WTC11 (cell line): ENCODE data around the gene ILF3. TPM values are rescaled to one million over a fixed set of nuclear protein-coding genes. Genes with fewer than 3 reads are reported as not detected.

ENCODE experiments used
- ATAC-seq: fragments of 200-7000 bp; cut with Tn5 transposase; 2 replicates; pipeline ENCODE4 v1.10.0; 2021; ENCODE audit warnings: mild to moderate bottlenecking, moderate library complexity
- CTCF ChIA-PET: fragments of 300-600 bp; sonication (Branson Sonifier 250); formaldehyde crosslinking; loops from one replicate; lab custom pipeline; 2021; ENCODE audit warnings: antibody characterized with exemption; lab: Charles Lee
- POLR2A ChIA-PET: fragments of 350-600 bp; sonication (Branson Sonifier 250); formaldehyde crosslinking; loops from one replicate; lab custom pipeline; 2021; ENCODE audit warnings: antibody characterized with exemption; lab: Charles Lee
- DNase-seq: peaks from one replicate; pipeline ENCODE4 v3.0.0; 2021; ENCODE audit warnings: low spot score
- H3K27ac Mint-ChIP-seq: 2 replicates; pipeline ENCODE4 v1.8.0; 2021; ENCODE audit warnings: mixed read lengths
- H3K27me3 Mint-ChIP-seq: 2 replicates; pipeline ENCODE4 v1.8.0; 2021; ENCODE audit warnings: low read depth, mild to moderate bottlenecking, moderate library complexity, mixed read lengths
- H3K36me3 Mint-ChIP-seq: 2 replicates; pipeline ENCODE4 v1.8.0; 2021; ENCODE audit warnings: mixed read lengths
- H3K4me1 Mint-ChIP-seq: 2 replicates; pipeline ENCODE4 v1.8.0; 2022; ENCODE audit warnings: mixed read lengths
- H3K4me3 Mint-ChIP-seq: 2 replicates; pipeline ENCODE4 v1.8.0; 2021; ENCODE audit warnings: mild to moderate bottlenecking, moderate library complexity, mixed read lengths
- H3K9me3 Mint-ChIP-seq: 2 replicates; pipeline ENCODE4 v1.8.0; 2021; ENCODE audit warnings: mixed read lengths
- ELF4 ChIP-seq: sonication (generic); formaldehyde crosslinking; IDR thresholded peaks from 2 replicates; pipeline ENCODE4 v1.8.1; 2022; ENCODE audit warnings: low read depth, mild to moderate bottlenecking, moderate library complexity, missing genetic modification reagents
- HMGA2 ChIP-seq: fragments of 250-450 bp; sonication (Bioruptor Pico); IDR thresholded peaks from 2 replicates; pipeline ENCODE4 v1.4.0; 2021; ENCODE audit warnings: mild to moderate bottlenecking, moderate library complexity
- JUN ChIP-seq: sonication (generic); formaldehyde crosslinking; IDR thresholded peaks from 2 replicates; pipeline ENCODE4 v1.8.0; 2023; ENCODE audit warnings: mild to moderate bottlenecking, missing genetic modification reagents
- KAT7 ChIP-seq: sonication (generic); formaldehyde crosslinking; IDR thresholded peaks from 2 replicates; pipeline ENCODE4 v1.8.1; 2023; ENCODE audit warnings: missing genetic modification reagents, mild to moderate bottlenecking, borderline replicate concordance
- NFYB ChIP-seq: sonication (generic); formaldehyde crosslinking; conservative IDR thresholded peaks from 2 replicates; pipeline ENCODE4 v1.8.0; 2022; ENCODE audit warnings: low read depth, missing genetic modification reagents
- SP1 ChIP-seq: sonication (generic); formaldehyde crosslinking; conservative IDR thresholded peaks from 2 replicates; pipeline ENCODE4 v1.8.1; 2022; ENCODE audit warnings: missing genetic modification reagents
- ZNF138 ChIP-seq: sonication (generic); formaldehyde crosslinking; conservative IDR thresholded peaks from 2 replicates; pipeline ENCODE4 v1.8.1; 2022; ENCODE audit warnings: mild to moderate bottlenecking, moderate library complexity, missing genetic modification reagents
- total RNA-seq: library from RNA; stranded (reverse); gene quantifications from 3 replicates; pipeline ENCODE4 v1.2.3, GENCODE V29; 2021
- TF ChIP-seq, protein P1 (sequence below): sonication (generic); formaldehyde crosslinking; IDR thresholded peaks from 2 replicates; pipeline ENCODE4 v1.8.0; 2023; ENCODE audit warnings: mild to moderate bottlenecking, missing genetic modification reagents
- TF ChIP-seq, protein P2 (sequence below): fragments of 250-450 bp; sonication (Bioruptor Pico); conservative IDR thresholded peaks from 2 replicates; pipeline ENCODE4 v1.9.0; 2021; ENCODE audit warnings: mild to moderate bottlenecking
- TF ChIP-seq, protein P3 (sequence below): sonication (generic); formaldehyde crosslinking; IDR thresholded peaks from 2 replicates; pipeline ENCODE4 v1.8.0; 2023; ENCODE audit warnings: missing genetic modification reagents
- TF ChIP-seq, protein P4 (sequence below): sonication (generic); formaldehyde crosslinking; IDR thresholded peaks from 2 replicates; pipeline ENCODE4 v1.8.0; 2023; ENCODE audit warnings: missing genetic modification reagents, mild to moderate bottlenecking, borderline replicate concordance
- TF ChIP-seq, protein P5 (sequence below): sonication (generic); formaldehyde crosslinking; IDR thresholded peaks from 2 replicates; pipeline ENCODE4 v1.8.1; 2023; ENCODE audit warnings: mild to moderate bottlenecking, missing genetic modification reagents, moderate library complexity
- TF ChIP-seq, protein P6 (sequence below): sonication (generic); formaldehyde crosslinking; IDR thresholded peaks from 2 replicates; pipeline ENCODE4 v1.8.1; 2022; ENCODE audit warnings: missing genetic modification reagents, borderline replicate concordance
- TF ChIP-seq, protein P7 (sequence below): fragments of 200-600 bp; IDR thresholded peaks from 2 replicates; pipeline ENCODE4 v1.8.0; 2022; ENCODE audit warnings: antibody characterized with exemption

The ILF3 gene
- total RNA-seq, 1 experiment from 2014 or later, result 659 TPM

DNA sequence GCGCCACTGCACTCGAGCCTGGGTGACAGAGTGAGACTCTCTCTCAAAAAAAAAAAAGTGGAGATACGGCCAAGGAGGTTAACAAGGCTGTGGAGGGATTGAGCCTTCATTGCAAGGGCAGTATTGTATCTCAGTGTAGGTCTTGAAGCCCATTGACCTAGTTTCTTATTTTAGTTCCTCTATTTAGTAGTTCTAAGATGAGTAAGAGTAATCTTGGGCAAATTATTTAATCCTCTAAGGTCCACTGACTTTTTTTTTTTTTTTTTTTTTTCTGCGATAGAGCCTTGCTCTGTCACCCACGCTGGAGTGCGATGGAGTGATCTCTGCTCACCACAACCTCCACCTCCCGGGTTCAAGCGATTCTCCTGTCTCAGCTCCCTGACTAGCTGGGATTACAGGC, 14.3 kb upstream of the ILF3 start:
- Mint-ChIP-seq H3K9me3 (no peaks in the 10 kb centered on the region), H3K27ac (no peak overlapping the region), H3K36me3 (peaks cover 50% of the 10 kb centered on the region), H3K4me1 (peaks cover 40% of the 10 kb centered on the region), H3K4me3 (no peak overlapping the region), H3K27me3 (no peaks in the 10 kb centered on the region)
- CTCF ChIA-PET, result interaction anchor here (1.4 kb wide), 1 partner anchor 59 kb away, joined by 4 read pairs; no protein-coding TSS in a partner anchor
- POLR2A ChIA-PET, result no interaction called here
- no peak for ATAC-seq
- TF ChIP-seq ZNF138 (CRISPR knock-in tag) (no peak), HMGA2 (no peak), SP1 (CRISPR knock-in tag) (no peak), JUN (no peak), KAT7 (CRISPR knock-in tag) (no peak)
- TF ChIP-seq, protein P1, sequence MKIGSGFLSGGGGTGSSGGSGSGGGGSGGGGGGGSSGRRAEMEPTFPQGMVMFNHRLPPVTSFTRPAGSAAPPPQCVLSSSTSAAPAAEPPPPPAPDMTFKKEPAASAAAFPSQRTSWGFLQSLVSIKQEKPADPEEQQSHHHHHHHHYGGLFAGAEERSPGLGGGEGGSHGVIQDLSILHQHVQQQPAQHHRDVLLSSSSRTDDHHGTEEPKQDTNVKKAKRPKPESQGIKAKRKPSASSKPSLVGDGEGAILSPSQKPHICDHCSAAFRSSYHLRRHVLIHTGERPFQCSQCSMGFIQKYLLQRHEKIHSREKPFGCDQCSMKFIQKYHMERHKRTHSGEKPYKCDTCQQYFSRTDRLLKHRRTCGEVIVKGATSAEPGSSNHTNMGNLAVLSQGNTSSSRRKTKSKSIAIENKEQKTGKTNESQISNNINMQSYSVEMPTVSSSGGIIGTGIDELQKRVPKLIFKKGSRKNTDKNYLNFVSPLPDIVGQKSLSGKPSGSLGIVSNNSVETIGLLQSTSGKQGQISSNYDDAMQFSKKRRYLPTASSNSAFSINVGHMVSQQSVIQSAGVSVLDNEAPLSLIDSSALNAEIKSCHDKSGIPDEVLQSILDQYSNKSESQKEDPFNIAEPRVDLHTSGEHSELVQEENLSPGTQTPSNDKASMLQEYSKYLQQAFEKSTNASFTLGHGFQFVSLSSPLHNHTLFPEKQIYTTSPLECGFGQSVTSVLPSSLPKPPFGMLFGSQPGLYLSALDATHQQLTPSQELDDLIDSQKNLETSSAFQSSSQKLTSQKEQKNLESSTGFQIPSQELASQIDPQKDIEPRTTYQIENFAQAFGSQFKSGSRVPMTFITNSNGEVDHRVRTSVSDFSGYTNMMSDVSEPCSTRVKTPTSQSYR, result no peak
- TF ChIP-seq, protein P2, sequence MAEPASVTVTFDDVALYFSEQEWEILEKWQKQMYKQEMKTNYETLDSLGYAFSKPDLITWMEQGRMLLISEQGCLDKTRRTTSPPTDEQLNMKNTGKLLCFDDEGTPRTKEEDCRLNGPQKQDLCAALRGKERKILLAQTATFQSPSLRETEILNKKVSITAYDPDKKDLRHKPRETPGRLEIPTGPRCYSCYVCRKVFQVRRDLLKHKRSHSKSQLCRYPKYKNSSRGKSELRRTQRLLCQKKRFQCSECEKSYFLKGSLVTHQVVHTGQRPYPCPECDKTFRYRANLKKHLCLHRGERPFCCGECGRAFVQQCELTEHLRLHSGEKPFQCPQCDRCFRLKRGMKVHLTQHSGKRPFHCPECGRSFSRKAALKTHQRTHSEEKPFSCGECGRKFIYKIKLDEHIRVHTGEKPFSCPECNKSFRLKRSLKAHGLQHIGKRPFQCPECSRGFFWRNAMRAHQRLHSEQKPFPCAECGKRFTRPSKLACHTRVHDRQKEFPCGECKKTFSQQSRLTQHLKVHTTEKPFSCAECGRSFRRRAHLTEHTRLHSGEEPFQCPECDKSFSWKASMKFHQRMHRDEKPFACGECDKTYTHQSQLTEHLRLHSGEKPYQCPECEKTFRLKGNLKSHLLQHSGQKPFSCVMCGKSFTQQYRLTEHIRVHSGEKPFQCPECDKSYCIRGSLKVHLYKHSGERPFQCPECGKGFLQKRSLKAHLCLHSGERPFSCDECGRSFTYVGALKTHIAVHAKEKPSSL, result no peak
- TF ChIP-seq, protein P3, sequence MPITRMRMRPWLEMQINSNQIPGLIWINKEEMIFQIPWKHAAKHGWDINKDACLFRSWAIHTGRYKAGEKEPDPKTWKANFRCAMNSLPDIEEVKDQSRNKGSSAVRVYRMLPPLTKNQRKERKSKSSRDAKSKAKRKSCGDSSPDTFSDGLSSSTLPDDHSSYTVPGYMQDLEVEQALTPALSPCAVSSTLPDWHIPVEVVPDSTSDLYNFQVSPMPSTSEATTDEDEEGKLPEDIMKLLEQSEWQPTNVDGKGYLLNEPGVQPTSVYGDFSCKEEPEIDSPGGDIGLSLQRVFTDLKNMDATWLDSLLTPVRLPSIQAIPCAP, result no peak
- TF ChIP-seq, protein P4, sequence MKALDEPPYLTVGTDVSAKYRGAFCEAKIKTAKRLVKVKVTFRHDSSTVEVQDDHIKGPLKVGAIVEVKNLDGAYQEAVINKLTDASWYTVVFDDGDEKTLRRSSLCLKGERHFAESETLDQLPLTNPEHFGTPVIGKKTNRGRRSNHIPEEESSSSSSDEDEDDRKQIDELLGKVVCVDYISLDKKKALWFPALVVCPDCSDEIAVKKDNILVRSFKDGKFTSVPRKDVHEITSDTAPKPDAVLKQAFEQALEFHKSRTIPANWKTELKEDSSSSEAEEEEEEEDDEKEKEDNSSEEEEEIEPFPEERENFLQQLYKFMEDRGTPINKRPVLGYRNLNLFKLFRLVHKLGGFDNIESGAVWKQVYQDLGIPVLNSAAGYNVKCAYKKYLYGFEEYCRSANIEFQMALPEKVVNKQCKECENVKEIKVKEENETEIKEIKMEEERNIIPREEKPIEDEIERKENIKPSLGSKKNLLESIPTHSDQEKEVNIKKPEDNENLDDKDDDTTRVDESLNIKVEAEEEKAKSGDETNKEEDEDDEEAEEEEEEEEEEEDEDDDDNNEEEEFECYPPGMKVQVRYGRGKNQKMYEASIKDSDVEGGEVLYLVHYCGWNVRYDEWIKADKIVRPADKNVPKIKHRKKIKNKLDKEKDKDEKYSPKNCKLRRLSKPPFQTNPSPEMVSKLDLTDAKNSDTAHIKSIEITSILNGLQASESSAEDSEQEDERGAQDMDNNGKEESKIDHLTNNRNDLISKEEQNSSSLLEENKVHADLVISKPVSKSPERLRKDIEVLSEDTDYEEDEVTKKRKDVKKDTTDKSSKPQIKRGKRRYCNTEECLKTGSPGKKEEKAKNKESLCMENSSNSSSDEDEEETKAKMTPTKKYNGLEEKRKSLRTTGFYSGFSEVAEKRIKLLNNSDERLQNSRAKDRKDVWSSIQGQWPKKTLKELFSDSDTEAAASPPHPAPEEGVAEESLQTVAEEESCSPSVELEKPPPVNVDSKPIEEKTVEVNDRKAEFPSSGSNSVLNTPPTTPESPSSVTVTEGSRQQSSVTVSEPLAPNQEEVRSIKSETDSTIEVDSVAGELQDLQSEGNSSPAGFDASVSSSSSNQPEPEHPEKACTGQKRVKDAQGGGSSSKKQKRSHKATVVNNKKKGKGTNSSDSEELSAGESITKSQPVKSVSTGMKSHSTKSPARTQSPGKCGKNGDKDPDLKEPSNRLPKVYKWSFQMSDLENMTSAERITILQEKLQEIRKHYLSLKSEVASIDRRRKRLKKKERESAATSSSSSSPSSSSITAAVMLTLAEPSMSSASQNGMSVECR, result no peak
- no peak for DNase-seq

DNA sequence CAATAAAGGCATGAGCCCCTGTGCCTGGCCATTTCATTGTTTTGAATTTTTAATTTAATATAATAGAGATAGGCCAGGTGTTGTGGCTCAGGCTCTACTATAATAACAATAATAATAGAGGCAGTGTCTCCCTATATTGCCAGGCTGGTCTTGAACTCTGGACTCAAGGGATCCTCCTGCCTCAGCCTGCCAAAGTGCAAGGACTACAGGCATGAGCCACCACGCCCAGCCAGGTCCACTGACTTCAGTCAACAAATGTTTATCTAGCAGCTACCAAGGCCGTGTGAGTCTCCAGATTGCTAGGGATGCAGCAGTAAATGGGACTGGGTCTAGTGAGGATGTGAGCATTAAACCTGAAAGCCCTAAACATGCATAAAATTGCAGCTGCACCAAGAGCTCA, 13.8 kb upstream of the ILF3 start:
- Mint-ChIP-seq H3K4me3 (no peak overlapping the region), H3K27ac (no peak overlapping the region), H3K36me3 (peaks cover 45% of the 10 kb centered on the region), H3K9me3 (no peaks in the 10 kb centered on the region), H3K4me1 (peaks cover 40% of the 10 kb centered on the region), H3K27me3 (no peaks in the 10 kb centered on the region)
- ATAC-seq (no peak), DNase-seq (no peak)
- CTCF ChIA-PET, result interaction anchor here (10.7 kb wide), 1 partner anchor 59 kb away, joined by 276 read pairs; no protein-coding TSS in a partner anchor
- POLR2A ChIA-PET, result no interaction called here
- TF ChIP-seq, protein P5, sequence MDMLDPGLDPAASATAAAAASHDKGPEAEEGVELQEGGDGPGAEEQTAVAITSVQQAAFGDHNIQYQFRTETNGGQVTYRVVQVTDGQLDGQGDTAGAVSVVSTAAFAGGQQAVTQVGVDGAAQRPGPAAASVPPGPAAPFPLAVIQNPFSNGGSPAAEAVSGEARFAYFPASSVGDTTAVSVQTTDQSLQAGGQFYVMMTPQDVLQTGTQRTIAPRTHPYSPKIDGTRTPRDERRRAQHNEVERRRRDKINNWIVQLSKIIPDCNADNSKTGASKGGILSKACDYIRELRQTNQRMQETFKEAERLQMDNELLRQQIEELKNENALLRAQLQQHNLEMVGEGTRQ (CRISPR knock-in tag), result no peak
- TF ChIP-seq, protein P6, sequence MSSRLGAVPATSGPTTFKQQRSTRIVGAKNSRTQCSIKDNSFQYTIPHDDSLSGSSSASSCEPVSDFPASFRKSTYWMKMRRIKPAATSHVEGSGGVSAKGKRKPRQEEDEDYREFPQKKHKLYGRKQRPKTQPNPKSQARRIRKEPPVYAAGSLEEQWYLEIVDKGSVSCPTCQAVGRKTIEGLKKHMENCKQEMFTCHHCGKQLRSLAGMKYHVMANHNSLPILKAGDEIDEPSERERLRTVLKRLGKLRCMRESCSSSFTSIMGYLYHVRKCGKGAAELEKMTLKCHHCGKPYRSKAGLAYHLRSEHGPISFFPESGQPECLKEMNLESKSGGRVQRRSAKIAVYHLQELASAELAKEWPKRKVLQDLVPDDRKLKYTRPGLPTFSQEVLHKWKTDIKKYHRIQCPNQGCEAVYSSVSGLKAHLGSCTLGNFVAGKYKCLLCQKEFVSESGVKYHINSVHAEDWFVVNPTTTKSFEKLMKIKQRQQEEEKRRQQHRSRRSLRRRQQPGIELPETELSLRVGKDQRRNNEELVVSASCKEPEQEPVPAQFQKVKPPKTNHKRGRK, result no peak
- no peak for TF ChIP-seq ELF4 (CRISPR knock-in tag)
- TF ChIP-seq NFYB (CRISPR knock-in tag), result no peak
- TF ChIP-seq, protein P1, result no peak
- TF ChIP-seq, protein P7, sequence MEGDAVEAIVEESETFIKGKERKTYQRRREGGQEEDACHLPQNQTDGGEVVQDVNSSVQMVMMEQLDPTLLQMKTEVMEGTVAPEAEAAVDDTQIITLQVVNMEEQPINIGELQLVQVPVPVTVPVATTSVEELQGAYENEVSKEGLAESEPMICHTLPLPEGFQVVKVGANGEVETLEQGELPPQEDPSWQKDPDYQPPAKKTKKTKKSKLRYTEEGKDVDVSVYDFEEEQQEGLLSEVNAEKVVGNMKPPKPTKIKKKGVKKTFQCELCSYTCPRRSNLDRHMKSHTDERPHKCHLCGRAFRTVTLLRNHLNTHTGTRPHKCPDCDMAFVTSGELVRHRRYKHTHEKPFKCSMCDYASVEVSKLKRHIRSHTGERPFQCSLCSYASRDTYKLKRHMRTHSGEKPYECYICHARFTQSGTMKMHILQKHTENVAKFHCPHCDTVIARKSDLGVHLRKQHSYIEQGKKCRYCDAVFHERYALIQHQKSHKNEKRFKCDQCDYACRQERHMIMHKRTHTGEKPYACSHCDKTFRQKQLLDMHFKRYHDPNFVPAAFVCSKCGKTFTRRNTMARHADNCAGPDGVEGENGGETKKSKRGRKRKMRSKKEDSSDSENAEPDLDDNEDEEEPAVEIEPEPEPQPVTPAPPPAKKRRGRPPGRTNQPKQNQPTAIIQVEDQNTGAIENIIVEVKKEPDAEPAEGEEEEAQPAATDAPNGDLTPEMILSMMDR, result no peak
